ENCODE data around the gene TRMT61A. TPM values are rescaled to one million over a fixed set of nuclear protein-coding genes. Genes with fewer than 3 reads are reported as not detected.

TRMT61A gene
- polyA plus RNA-seq, 3 donors = 2.7 to 7.1 (median 3.4) TPM

- Histone ChIP-seq H2AFZ (ENCODE audit: insufficient read depth, low read depth, low read length, poor library complexity, severe bottlenecking) (peak overlapping the region; percentile 72), H3K9me3 (replicated peaks in 1 of 2; ENCODE audit: control insufficient read depth in 1 of 2, insufficient read depth in 1 of 2, low read length in 2 of 2) (peaks cover 6 to 9% of the 10 kb centered on the region in 2 donors), H3K4me2 (replicated peaks; ENCODE audit: extremely low read depth, low read length, poor library complexity, severe bottlenecking) (peak overlapping the region; percentile 78), H3K79me2 (ENCODE audit: insufficient read depth, low read length) (no peaks in the 10 kb centered on the region), H3K4me1 (ENCODE audit: control insufficient read depth in 1 of 2, insufficient read depth in 2 of 2, low read length in 2 of 2) (peaks cover 22 to 48% of the 10 kb centered on the region in 2 donors), H4K20me1 (ENCODE audit: insufficient read depth, low read length) (peaks cover 23% of the 10 kb centered on the region), H3K4me3 (replicated peaks in 1 of 3; ENCODE audit: low read depth in 2 of 3, low read length in 3 of 3) (peak overlapping the region; percentile 32 to 69 (median 42)), H3K36me3 (replicated peaks in 1 of 2; ENCODE audit: control insufficient read depth in 1 of 2, insufficient read depth in 2 of 2, low read length in 2 of 2) (no peaks in the 10 kb centered on the region), H3K27me3 (ENCODE audit: control insufficient read depth in 2 of 2, insufficient read depth in 2 of 2, low read length in 2 of 2) (peaks cover 20 to 41% of the 10 kb centered on the region in 2 donors), H3K27ac (ENCODE audit: low read depth in 1 of 2, low read length in 2 of 2) (no peak overlapping the region), H3K9ac (ENCODE audit: insufficient read depth, low read length, poor library complexity, severe bottlenecking) (peak overlapping the region; percentile 27)
- no peak for TF ChIP-seq CTCF (IDR thresholded peaks at IDR 0.05)
- WGBS (ENCODE audit: insufficient coverage) = under 1% methylated on average over 77 of the region's 77 CpGs
- DNase-seq = no peak
- Mint-ChIP-seq H3K27me3 (ENCODE audit: low read depth in 3 of 3) (peaks cover 41 to 54% (median 45%) of the 10 kb centered on the region in 3 donors), H3K36me3 (peaks cover 0 to 9% of the 10 kb centered on the region in 2 donors), H3K4me1 (peaks cover 24% of the 10 kb centered on the region), H3K9me3 (peaks cover 0 to 16% (median 6%) of the 10 kb centered on the region in 7 donors), H3K27ac (no peak overlapping the region), H3K4me3 (peak overlapping the region; percentile 75 to 81)
- intact Hi-C loops (cut with micrococcal nuclease) = loop anchor here in 1 of 2 donors (5.0 to 10.0 kb wide), 2 partner anchors 41 to 187 kb away; partner anchors contain the start of genes BAG5, COA8 and EIF5
Observed at GRCh38 chr14:103521438-103521950, 7.5 kb upstream of the TRMT61A start.

DNA sequence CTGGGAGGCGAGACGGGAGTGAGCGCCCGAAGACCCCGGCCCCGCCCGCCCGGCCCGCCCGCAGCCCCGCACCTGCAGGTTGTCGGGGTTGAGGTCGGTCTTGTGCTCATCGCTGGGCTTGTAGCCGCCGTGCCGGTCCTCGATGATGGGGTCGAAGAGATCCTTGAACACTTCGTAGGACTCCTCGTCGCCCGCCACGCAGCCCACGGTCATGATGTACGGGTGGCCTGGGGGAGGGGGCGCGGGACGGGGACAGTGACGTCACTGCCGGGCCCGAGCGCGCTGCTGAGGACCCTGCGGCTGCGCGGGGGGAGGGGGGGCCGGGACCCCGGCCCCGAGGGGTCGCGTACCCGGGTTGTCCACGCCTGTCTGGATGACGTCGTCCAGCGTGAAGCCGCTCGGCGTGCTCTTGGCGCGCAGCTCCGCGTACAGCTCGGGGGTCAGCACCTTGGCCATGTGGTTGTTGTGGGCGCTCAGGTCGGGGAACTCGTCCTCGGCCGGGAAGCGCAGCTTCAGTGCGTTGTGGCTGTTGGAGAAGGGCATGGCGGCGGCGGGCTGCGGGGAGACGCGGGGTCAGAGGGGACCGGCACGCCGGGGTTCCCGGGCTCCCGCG lies 6.9 kb upstream of the TRMT61A start:
- WGBS (ENCODE audit: insufficient coverage) = under 1% methylated on average over 74 of the region's 74 CpGs
- TF ChIP-seq CTCF (IDR thresholded peaks at IDR 0.05) = no peak
- no peak overlapping the region for H3K9ac ChIP-seq (ENCODE audit: insufficient read depth, low read length, poor library complexity, severe bottlenecking)
- intact Hi-C loops (cut with micrococcal nuclease) = loop anchor here in 1 of 2 donors (5.0 to 10.0 kb wide), 2 partner anchors 40 to 187 kb away; partner anchors contain the start of genes BAG5, COA8 and EIF5
- peak overlapping the region; percentile 17 to 69 (median 32) for H3K4me3 ChIP-seq (replicated peaks in 1 of 3; ENCODE audit: low read depth in 2 of 3, low read length in 3 of 3)
- Mint-ChIP-seq H3K9me3 (peaks cover 0 to 16% (median 6%) of the 10 kb centered on the region in 7 donors), H3K36me3 (peaks cover 0 to 9% of the 10 kb centered on the region in 2 donors), H3K27me3 (ENCODE audit: low read depth in 3 of 3) (peaks cover 41 to 55% (median 45%) of the 10 kb centered on the region in 3 donors), H3K4me3 (peak overlapping the region; percentile 75 to 83), H3K4me1 (peaks cover 29% of the 10 kb centered on the region), H3K27ac (no peak overlapping the region)
- H4K20me1 ChIP-seq (ENCODE audit: insufficient read depth, low read length) = peaks cover 18% of the 10 kb centered on the region
- peak overlapping the region; percentile 78 for H3K4me2 ChIP-seq (replicated peaks; ENCODE audit: extremely low read depth, low read length, poor library complexity, severe bottlenecking)
- peaks cover 6 to 9% of the 10 kb centered on the region in 2 donors for H3K9me3 ChIP-seq (replicated peaks in 1 of 2; ENCODE audit: control insufficient read depth in 1 of 2, insufficient read depth in 1 of 2, low read length in 2 of 2)
- no peaks in the 10 kb centered on the region for H3K36me3 ChIP-seq (replicated peaks in 1 of 2; ENCODE audit: control insufficient read depth in 1 of 2, insufficient read depth in 2 of 2, low read length in 2 of 2)
- peak overlapping the region; percentile 72 for H2AFZ ChIP-seq (ENCODE audit: insufficient read depth, low read depth, low read length, poor library complexity, severe bottlenecking)
- H3K4me1 ChIP-seq (ENCODE audit: control insufficient read depth in 1 of 2, insufficient read depth in 2 of 2, low read length in 2 of 2) = peaks cover 28 to 53% of the 10 kb centered on the region in 2 donors
- H3K79me2 ChIP-seq (ENCODE audit: insufficient read depth, low read length) = no peaks in the 10 kb centered on the region
- H3K27me3 ChIP-seq (ENCODE audit: control insufficient read depth in 2 of 2, insufficient read depth in 2 of 2, low read length in 2 of 2) = peaks cover 20 to 41% of the 10 kb centered on the region in 2 donors
- H3K27ac ChIP-seq (ENCODE audit: low read depth in 1 of 2, low read length in 2 of 2) = no peak overlapping the region
- no peak for DNase-seq
